DMS79 treated with DMSO at 0.1 percent for 48 hours (cell line): ENCODE data around the gene EFCAB9.

Experiments
- DNase-seq: peaks from one replicate; lab custom pipeline; 2025; lab: John Stamatoyannopoulos, UW

EFCAB9 gene

DNA sequence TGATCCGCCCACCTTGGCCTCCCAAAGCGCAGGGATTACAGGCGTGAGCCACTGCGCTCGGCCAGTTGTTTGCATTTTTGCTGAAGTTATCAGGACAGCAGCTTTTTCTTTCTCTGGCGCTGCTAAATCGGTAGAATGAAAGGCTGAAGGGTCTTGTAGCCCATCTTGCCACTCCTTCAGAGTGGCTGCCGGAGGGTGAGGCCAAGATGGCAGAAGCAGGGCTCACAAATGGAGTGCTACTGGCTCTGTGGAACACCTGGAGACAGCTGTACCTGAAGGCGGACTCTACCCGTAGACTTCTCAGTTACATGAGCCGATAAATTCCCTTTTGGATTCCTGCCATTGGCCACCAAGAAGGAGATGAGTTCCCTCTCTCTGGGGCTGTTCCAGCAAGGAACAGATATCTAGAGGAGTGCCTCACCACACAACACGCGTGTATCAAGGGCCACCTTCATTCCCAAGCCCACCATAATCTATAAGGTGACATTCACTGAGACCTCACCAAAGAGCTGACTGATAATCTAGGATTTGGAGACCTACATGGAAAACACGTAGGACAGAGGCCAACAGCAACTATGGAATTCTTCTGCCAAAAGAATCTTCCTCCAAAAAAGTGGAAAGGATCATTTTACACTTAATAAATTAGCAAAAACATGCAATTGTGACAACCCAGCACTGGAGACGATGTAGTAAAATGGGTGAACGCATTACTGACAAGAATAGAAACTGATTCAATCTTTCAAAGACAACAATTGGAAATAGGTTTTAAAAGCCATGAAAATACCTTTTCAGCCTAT lies 27.7 kb upstream of the EFCAB9 start:
- no peak for DNase-seq

DNA sequence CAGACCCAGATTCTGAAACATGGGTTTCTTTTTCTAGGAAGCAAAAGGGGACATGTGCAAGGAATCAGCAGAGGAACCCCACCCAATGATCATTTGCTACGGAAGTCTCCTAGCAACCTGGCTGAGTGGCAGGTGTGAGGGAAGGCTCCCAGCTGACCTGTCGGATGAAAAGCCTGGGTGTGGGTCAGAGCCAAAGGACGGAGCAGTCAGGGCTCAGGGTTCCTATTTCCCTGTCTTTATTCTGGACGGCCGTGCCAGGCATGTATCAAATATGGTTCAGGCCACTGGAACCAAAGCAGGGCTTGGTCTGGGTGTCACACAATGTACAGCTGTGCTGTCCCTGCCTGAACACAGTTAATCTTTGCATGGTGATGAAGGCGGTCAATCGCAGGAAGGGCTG lies 26.1 kb upstream of the EFCAB9 start:
- DNase-seq, result no peak

DNA sequence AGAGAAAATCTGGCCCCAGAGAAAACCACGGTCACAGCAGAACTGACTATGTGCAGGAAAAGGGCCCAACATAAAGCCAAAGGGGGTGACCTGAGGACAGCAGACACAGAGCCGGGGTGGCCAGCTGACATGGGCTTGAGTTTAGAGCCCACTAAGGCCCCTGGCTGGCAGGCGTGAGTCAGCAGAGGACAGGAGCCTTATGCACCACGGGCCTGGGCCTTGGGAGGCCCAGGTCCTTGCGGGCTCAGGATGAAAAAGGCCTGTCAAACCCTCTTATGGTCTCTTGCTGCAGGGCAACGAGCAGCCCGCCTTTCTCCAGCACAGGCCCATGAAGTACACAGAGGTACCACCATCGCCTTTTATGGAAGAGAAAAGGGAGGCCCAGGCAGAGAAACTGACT lies 25.7 kb upstream of the EFCAB9 start:
- DNase-seq, result no peak

DNA sequence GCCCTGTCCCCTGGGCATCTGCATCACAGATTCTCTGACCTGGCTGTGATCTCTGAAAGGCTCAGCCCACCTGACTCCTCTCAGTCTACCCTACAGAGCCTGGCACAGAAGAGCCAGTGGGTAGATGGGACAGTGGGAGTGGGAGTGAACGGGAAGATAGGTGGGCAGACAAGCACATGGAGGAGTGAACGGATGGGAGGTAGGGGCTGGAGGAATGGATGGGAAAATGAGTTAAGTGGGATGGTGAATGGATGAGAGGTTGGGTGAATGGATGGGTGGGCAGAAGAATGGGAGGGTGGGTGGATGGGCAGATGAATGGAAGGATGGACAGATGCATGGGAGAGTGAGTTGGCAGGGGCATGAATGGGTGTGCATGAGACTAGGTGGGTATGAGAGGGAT lies 24.8 kb upstream of the EFCAB9 start:
- DNase-seq, result no peak

DNA sequence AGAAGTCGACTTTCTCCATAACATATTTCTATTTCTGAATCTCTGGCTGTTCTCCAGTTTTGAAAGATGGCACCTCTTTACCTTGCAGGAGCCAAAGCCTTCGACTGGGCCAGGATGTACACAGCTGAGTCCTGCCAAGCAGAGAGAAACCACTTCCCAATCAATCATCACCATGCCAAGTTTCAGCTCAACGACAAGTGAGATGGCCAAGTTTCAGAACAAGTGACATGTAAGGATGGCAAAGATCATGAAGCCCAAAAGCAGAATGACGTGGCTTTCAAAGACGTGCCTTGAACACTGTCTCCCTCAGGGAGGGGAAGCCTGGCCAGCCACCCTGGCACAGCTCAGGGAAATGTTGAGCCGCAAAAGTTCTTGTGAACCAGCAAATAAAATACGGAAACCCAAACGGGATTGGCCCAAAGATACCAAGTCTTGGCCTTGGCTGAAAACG lies 23.7 kb upstream of the EFCAB9 start:
- DNase-seq, result no peak

DNA sequence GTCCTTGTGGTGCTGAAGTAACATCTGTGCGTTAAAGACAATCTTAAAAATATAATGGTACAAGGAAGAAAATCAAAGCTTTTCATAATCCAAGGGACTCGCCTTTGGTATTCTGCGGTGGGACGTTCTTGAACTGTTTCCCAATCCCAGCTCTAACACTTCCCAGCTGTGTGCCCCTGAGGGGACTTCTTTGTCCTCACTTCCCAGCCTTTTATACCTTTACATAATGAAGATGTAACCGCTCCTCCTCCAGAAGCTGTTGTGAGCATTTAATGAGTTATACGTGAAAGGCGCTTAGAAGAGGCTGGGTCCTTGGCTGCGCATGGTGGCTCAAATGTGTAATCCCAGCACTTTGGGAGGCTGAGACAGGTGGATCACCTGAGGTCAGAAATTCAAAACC lies 22.9 kb upstream of the EFCAB9 start:
- DNase-seq, result no peak

DNA sequence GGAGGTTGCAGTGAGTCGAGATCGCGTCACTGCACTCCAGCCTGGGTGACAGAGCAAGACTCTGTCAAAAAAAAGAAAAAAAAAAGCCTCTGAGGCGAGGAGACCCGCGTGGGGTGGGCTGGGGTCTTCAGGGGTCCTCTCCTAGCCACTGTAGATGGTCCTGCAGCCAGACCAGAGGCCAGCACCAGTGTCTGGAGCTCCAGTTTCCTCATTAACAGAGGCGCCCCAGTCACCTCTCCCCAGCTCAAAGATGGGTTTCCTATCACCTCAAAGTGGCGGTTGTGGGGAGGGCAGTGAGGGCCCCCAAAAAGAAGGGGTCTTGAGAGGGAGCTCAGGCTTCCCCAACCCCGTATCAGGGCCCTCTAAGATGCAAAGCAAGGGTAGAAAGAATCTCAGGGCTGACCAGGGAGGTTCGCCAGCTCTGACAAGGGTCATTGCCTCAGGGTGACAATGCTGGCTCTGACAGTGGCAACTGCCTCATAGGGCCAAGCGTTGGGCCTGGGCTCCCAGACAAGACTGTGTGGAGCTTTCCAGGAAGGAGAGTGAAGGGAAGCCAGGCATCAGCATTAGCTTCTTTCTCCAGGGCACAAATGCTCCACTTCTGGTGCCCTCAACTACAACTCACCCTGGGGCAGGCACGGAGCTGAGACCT lies 20.9 kb upstream of the EFCAB9 start:
- no peak for DNase-seq

DNA sequence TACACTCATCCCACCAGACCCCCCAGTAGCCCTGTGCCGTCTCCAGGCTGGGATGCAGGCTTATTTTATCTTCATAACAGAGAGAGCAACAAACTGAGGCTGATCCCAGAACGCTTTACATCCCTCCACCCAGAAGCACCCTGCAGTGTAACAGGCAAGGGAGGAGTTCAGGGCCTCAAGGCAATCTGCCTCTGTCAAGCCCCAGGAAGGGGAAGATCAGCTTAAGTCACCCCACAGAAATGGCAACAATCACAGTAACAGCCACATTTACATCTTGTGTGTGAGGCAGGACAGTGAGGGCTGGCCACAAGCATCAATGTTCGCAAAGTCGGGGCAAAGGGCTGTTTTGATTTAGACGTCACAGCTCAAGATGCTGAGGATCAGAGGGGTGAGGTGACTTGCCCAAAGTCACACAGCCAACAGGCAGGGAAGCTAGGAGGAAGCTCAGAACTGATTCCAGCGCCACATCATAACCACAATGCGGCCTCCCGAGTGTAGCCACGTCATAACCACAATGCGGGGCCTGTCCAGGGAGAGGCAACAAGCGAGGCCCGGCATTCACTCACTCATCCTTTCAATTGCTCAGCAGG lies 20.3 kb upstream of the EFCAB9 start:
- DNase-seq, result no peak

DNA sequence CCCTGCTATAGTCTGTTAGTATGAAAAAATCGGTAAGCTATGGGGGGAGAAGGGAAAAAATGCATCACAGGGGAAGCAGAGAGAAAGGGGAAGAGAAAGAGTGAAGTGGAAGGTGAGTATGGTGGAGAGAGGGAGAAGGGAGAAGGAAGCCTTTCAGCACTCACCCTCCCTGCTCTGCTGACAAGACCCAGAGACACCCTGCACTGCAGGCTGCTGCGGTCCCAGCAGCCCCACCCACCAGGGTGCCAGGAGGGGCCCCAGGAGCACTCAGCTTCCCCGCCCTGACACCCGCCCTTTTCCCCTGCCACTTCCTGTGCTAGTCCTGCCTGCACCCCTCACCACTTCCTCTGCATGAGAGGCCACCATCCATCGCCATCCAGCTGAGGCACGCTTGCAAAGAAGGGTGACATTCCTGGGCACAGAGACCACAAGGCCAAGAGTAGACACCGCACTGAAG lies 18.7 kb upstream of the EFCAB9 start:
- DNase-seq, result no peak

DNA sequence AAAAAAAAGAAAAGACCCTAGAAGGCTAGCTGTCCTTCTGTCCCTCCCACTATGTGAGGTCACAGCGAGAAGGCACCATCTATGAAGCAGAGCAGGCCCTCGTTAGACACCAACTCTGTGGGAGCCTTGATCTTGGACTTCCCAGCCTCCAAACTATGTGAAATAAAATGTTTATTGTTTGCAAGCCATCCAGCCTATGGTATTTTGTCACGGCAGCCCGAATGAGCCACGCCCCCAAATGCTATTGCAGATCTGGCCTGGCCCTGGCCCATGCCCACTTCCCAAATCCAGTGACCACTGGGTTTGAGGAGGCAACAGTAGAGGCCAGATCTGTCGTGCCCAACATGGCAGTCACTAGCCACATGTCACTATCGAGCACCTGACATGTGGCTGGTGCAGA lies 16.8 kb upstream of the EFCAB9 start:
- DNase-seq, result no peak

DNA sequence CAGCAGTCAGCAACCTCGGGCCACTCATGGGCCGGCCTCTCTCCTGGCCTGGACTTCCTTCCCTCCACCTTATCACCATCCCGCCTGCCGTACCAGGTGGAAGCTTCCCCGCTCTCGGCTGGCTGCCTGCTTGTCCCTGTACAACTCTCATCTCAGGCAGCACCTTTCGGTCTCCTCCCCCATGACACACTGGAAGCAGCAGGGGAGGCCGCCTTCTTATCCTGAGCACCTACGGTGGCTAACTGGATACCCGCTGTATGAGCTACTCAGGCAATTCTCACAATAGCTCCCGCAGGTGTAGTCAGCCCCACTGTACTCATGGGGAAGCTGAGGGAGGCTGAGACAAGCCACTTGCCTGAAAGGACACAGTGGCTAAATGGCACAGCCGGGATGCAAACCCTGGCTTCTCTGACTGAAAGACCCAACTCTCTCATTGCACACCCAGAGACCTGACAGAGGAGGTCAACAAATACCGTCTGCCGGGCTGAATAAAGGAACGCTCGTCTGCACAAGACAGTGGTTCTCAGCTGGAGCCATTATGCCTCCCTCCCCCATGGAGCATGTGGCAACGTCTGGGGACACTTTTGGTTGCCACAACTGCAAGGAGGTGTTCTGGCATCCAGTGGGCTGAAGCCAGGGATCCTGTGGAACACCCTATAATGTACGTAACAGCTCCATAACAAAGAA lies 15.5 kb upstream of the EFCAB9 start:
- no peak for DNase-seq

DNA sequence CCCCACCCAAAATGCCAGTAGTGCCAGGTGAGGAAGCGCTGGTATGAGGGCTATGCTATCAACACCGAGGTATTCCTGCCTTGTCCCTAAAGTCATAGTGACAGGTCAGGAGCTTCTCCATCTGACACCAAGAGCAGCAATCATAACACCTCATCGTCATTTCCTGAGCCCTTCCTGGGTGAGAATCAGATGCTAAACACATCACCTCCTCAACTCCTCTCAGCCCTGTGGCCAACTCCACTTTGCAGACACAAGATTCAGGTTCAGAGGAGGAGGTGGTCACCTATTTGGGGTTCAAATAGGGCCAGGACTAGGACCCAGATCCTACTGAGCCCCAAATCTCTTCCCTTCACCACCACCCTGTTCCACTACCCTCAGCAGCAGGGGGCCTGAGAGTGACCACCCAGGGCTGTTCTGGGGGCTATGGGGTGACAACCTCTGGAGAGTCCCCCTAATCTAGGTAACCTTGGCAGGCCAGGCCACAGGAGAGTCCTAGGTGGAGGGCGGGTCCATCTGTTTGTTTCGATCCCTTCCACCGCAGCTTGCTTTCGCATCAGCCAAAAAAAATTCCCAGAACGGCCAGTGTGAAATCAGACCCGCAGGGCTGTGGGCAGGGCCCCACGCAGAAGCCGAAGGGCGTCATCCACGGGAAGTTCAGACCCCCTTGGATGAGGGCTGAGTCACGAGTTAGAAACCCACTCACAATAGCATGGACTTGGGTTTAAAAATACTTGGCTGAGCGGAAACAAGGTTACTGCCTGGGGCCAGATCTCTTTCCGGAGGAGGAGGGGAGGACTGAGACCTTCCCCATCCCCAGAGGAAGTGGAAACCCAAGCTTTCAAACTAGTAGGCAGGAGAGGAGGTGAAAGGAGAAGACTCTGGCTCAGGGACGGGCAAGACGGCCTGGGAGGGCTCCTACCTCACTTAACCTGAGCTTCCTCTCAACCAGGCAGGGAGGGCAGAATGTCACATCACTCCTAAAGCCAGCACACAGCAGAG lies 14.7 kb upstream of the EFCAB9 start:
- DNase-seq, result no peak

DNA sequence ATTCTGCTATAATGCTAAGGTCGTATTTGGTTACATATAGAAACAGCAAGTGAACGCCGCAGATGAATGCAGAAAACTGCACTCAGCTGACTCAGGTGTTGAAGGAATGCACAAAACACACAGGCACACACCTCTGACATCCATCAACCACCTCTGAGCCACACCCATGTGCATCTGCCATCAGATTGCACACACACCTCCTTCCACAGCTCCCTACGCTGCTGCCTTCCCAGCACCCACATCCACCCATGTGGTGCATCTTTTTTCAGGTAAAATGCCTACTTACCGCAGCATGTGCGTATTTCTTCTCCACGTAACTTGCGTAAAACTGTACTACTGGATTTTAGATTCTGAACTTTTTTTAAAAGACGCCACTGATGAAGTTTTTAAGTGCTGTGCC lies 13.0 kb upstream of the EFCAB9 start:
- no peak for DNase-seq

DNA sequence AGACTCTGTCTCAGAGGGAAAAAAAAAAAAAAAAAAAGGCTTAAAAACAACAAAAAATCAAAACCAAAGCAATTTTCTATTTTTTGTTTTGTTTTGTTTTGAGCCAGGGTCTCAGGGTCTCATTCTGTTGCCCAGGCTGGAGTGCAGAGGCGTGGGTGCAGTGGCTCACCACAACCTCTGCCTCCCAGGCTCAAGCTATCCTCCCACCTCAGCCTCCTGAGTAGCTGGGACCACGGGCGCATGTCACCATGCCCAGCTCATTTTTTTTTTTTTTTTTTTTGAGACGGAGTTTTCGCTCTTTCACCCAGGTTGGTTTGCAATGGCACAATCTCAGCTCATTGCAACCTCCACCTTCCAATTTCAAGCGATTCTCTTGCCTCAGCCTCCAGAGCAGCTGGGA lies 11.7 kb upstream of the EFCAB9 start:
- DNase-seq, result no peak

DNA sequence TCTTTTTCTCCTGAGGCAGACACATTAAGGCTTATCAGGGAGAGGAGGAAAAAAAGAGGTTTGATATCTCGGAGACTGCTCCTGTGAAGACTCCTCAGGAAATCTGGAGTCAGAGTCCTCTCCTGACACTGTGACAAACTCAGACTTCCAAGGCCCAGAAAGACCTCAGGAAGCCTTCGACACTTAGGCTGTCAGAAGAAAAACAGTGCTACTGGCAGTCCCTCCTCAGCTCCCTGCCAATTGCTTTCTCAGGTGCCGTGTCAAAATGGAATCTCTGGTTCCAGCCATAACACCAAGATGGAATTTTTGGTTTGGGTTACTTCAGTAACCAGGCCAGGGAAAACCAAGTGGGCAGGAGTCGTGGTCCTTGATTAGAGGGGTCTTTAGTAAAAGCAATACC lies 10.1 kb upstream of the EFCAB9 start:
- no peak for DNase-seq

DNA sequence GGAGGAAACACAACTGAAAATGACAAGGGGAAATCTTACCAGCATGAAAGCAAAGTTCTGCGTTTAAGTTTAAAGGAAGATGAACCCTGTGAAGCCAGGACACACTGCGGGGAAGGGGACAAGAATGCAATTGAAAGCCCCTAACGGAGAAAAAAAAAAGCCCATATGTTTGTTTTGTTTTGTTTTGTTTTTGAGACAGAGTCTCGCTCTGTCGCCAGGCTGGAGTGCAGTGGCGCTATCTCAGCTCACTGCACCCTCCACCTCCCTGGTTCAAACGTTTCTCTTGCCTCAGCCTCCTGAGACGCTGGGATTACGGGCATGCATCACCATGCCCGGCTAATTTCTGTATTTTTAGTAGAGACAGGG lies 8.9 kb upstream of the EFCAB9 start:
- no peak for DNase-seq

DNA sequence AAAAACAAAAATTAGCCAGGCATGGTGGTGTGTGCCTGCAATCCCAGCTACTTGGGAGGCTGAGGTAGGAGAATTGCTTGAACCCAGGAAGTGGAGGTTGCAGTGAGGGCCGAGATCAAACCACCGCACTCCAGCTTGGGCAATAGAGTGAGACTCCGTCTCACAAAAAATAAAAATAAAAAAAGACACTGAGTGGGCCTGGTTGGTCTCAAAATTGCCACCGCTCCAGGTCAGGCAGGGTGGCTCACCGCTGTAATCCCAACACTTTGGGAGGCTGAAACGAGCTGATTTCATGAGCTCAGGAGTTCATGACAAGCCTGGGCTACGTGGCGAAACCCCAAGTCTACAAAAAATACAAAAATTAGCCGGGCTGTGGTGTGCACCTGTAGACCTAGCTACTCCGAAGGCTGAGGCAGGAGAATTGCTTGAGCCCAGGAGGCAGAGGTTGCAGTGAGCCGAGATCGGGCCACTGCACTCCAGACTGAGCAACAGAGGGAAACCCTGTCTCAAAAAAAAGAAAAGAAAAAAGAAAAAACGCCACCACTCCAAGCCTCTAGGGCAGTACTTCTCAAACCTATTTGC lies 7.8 kb upstream of the EFCAB9 start:
- DNase-seq, result no peak

DNA sequence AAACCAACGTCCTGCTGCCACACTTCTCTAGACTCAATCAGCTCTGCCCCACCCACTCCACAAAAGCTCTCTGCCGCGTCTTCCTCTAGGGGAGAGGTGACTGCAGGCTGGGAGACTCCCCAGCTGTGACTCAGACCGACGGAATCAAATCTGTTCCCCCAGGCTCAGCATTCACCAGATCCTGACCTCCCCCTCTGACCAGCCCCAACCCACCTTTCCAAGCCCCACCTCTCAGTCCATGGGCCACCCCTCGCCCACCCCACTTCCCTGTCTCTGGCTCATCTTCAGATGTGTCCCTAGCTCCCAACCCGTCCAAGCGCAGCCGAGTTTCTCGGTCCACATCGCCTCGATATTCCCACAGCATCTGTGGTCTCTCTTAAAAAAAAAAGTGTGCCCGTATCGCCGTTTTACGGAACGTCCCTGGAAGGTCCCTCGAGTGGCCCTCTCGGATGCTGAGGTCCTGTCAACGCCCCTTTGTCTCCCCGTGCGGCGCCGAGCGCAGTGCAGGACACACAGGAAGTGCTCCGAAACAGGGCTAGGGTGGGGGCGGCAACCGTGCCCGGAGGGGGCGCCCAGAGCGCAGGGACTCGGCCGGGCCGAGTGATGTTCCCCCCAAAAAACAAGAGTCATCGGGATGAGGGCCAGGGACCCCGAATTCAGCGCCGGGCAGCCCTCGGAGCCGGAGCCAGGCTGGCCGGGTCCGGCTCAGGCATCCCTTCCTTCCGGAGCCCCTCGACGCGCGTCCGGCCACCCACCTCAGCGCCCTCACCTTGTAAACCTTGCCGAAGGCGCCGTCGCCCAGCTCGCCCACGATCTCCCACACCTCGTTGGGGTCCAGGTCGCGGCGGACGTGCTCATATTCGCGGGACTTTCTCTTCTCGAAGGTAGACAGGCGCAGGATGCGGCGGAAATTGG lies 6.6 kb upstream of the EFCAB9 start:
- peak; percentile 1 for DNase-seq

DNA sequence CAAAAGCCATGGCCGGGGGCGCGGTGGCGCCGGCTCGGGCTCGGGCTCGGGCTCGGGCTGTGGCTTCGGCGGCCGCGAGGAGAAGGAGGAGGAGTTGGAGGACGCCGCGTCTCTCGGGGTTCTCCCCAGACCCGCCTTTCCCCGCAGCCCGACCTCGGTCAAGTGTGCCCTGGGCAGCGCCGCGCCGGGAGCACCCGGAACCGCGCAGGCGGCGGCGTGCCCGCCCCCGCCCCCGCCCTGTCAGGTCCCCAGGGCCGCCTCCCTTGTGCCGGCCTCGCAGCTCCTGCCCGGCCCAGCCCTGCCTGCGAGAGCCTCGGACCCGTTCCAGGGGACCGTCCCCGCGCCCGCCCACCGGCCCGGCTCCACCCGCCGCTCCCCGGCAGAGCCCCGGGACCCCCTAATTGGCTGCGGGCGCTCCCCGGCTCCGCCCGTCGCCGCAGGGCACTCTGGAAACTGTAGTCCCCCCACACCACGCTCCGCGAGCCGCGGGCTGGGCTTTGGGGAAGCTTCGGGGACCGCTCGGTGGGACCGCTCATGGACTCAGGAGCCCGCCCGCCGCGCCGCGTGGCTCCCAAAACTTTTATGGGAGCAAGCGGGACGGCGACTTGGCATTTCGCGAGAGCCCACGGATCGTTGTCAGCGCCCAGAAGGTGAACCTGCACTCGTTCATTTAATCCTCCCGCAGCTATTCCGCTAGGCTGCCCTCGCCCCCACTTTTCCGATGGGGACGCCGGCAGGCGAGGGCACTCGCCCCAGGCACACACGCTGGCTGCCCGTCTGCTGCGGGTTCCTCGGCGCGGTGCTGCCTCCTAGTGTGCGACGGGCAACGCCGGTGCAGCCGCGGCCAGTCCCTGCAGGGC lies 5.7 kb upstream of the EFCAB9 start, which contains the start of gene STK10:
STK10 (minus strand) TSS at position 192 of the 860 bp plus-strand sequence; CDS start at position 10, 182 bp downstream.
- DNase-seq, result peak; percentile 51
